IMR-90 (cell line): ENCODE data around the gene PLIN5. TPM values are rescaled to one million over a fixed set of nuclear protein-coding genes. Genes with fewer than 3 reads are reported as not detected.

Experiments used
- ATAC-seq: fragments of 200-7000 bp; cut with Tn5 transposase; 2 replicates; pipeline ENCODE4 v1.9.1; 2020; ENCODE audit warnings: low read depth, mild to moderate bottlenecking, moderate library complexity
- BruUV-seq: library from RNA; stranded (reverse); fragments of 400-500 nt; replicated peaks from 2 replicates; lab custom pipeline; 2021; lab: Mats Ljungman, UMichigan
- CTCF ChIA-PET: fragments of 300-600 bp; formaldehyde crosslinking; extraction: SDS; loops from one replicate; lab custom pipeline; 2021; ENCODE audit warnings: antibody characterized with exemption; lab: Yijun Ruan, JAX
- POLR2A ChIA-PET: fragments of 300-600 bp; sonication (Branson Sonifier 250); formaldehyde crosslinking; loops from one replicate; lab custom pipeline; 2022; ENCODE audit warnings: antibody characterized with exemption; ENCODE audit not compliant: unreplicated experiment; lab: Charles Lee
- DNase-seq: peaks from one replicate; pipeline ENCODE4 v3.0.0; 2013
- H2AFZ ChIP-seq: replicated peaks from 2 replicates; pipeline ENCODE3; 2013; ENCODE audit warnings: low read length, mild to moderate bottlenecking; ENCODE audit not compliant: poor library complexity
- H2AK5ac ChIP-seq: 2 replicates; pipeline ENCODE4 v1.6.1; 2013; ENCODE audit warnings: low read depth, low read length, inconsistent platforms
- H2AK9ac ChIP-seq: replicated peaks from 2 replicates; pipeline ENCODE3; 2013; ENCODE audit warnings: mild to moderate bottlenecking, low read depth, low read length, moderate library complexity; ENCODE audit not compliant: poor library complexity
- H2BK120ac ChIP-seq: 2 replicates; pipeline ENCODE4 v1.6.1; 2013; ENCODE audit warnings: low read depth, low read length, inconsistent platforms
- H2BK15ac ChIP-seq: 3 replicates; pipeline ENCODE4 v1.6.1; 2013; ENCODE audit warnings: low read depth, low read length, inconsistent platforms
- H2BK20ac ChIP-seq: 2 replicates; pipeline ENCODE4 v1.6.1; 2013; ENCODE audit warnings: low read depth, mild to moderate bottlenecking, inconsistent platforms, low read length, moderate library complexity
- H2BK5ac ChIP-seq: 2 replicates; pipeline ENCODE4 v1.6.1; 2013; ENCODE audit warnings: mild to moderate bottlenecking, low read depth, low read length, inconsistent platforms; ENCODE audit not compliant: poor library complexity, severe bottlenecking
- H3K14ac ChIP-seq: replicated peaks from 2 replicates; pipeline ENCODE4 v1.6.1; 2013; ENCODE audit warnings: low read depth, low read length, inconsistent platforms
- H3K18ac ChIP-seq: 2 replicates; pipeline ENCODE4 v1.6.1; 2013; ENCODE audit warnings: low read depth, low read length, control low read depth
- H3K23ac ChIP-seq: 2 replicates; pipeline ENCODE4 v1.6.1; 2013; ENCODE audit warnings: low read depth, low read length, inconsistent platforms
- H3K27ac ChIP-seq: 2 replicates; pipeline ENCODE4 v1.5.1; 2013; ENCODE audit warnings: mild to moderate bottlenecking, control low read depth, low read length; ENCODE audit not compliant: insufficient read depth
- H3K27me3 ChIP-seq: 2 replicates; pipeline ENCODE4 v1.6.1; 2013; ENCODE audit warnings: low read length; ENCODE audit not compliant: control insufficient read depth, insufficient read depth
- H3K36me3 ChIP-seq: 2 replicates; pipeline ENCODE4 v1.6.1; 2013; ENCODE audit warnings: low read length, mixed read lengths; ENCODE audit not compliant: control insufficient read depth, insufficient read depth
- H3K4ac ChIP-seq: 2 replicates; pipeline ENCODE4 v1.6.1; 2013; ENCODE audit warnings: low read depth, low read length, inconsistent platforms
- H3K4me1 ChIP-seq: 2 replicates; pipeline ENCODE4 v1.6.1; 2013; ENCODE audit warnings: low read length, mixed read lengths; ENCODE audit not compliant: control insufficient read depth, insufficient read depth
- H3K4me2 ChIP-seq: 2 replicates; pipeline ENCODE4 v1.6.1; 2013; ENCODE audit warnings: low read depth, mild to moderate bottlenecking, control low read depth, low read length, moderate library complexity
- H3K4me3 ChIP-seq: 2 replicates; pipeline ENCODE4 v1.5.1; 2013; ENCODE audit warnings: low read depth, mild to moderate bottlenecking, control low read depth, low read length, moderate library complexity; ENCODE audit not compliant: insufficient read depth
- H3K56ac ChIP-seq: 2 replicates; pipeline ENCODE4 v1.6.1; 2013; ENCODE audit warnings: low read length, inconsistent platforms; ENCODE audit not compliant: insufficient read depth; ENCODE audit errors: extremely low read depth
- H3K79me1 ChIP-seq, 2 experiments: 2 replicates each; pipeline ENCODE4 v1.6.1; 2013; ENCODE audit warnings: low read length in 2 of 2, inconsistent platforms in 1 of 2, low read depth in 1 of 2
- H3K9ac ChIP-seq: 2 replicates; pipeline ENCODE4 v1.6.1; 2013; ENCODE audit warnings: low read depth, low read length, control low read depth
- H3K9me1 ChIP-seq: 2 replicates; pipeline ENCODE4 v1.6.1; 2013; ENCODE audit warnings: low read length, inconsistent platforms; ENCODE audit not compliant: insufficient read depth
- H3K9me3 ChIP-seq: 2 replicates; pipeline ENCODE4 v1.6.1; 2013; ENCODE audit warnings: low read length; ENCODE audit not compliant: control insufficient read depth, insufficient read depth
- H4K20me1 ChIP-seq: 2 replicates; pipeline ENCODE4 v1.6.1; 2013; ENCODE audit warnings: low read length, inconsistent platforms; ENCODE audit not compliant: insufficient read depth
- H4K5ac ChIP-seq: 2 replicates; pipeline ENCODE4 v1.6.1; 2013; ENCODE audit warnings: mild to moderate bottlenecking, low read depth, low read length, control low read depth
- H4K8ac ChIP-seq, 2 experiments: 2 replicates each; pipeline ENCODE4 v1.6.1; 2013; ENCODE audit warnings: low read depth in 2 of 2, low read length in 2 of 2, control low read depth in 1 of 2, inconsistent platforms in 1 of 2
- H4K91ac ChIP-seq: 2 replicates; pipeline ENCODE4 v1.6.1; 2013; ENCODE audit warnings: low read depth, low read length, inconsistent platforms; ENCODE audit not compliant: insufficient read depth
- BHLHE40 ChIP-seq: fragments of 150-350 bp; IDR thresholded peaks from 2 replicates; pipeline ENCODE4 v1.6.1; 2016; ENCODE audit warnings: mild to moderate bottlenecking, low read depth, low read length
- CEBPB ChIP-seq: IDR thresholded peaks from 2 replicates; pipeline ENCODE4 v1.6.1; 2012; ENCODE audit warnings: low read depth, low read length, improper control_type of control experiment
- CHD1 ChIP-seq: IDR thresholded peaks from 2 replicates; pipeline ENCODE4 v1.6.1; 2012; ENCODE audit warnings: low read depth, low read length, improper control_type of control experiment
- CTCF ChIP-seq: conservative IDR thresholded peaks from 2 replicates; pipeline ENCODE4 v1.5.1; 2012; ENCODE audit warnings: mild to moderate bottlenecking, low read depth, low read length, improper control_type of control experiment
- ELK1 ChIP-seq: fragments of 150-350 bp; IDR thresholded peaks from 2 replicates; pipeline ENCODE4 v1.6.1; 2016; ENCODE audit warnings: low read depth, mild to moderate bottlenecking, low read length, moderate library complexity, borderline replicate concordance
- FOS ChIP-seq: fragments of 150-350 bp; IDR thresholded peaks from 2 replicates; pipeline ENCODE4 v1.6.1; 2016; ENCODE audit warnings: low read depth, low read length
- MAFK ChIP-seq: IDR thresholded peaks from 2 replicates; pipeline ENCODE4 v1.6.1; 2012; ENCODE audit warnings: low read depth, low read length, improper control_type of control experiment
- MAZ ChIP-seq: IDR thresholded peaks from 2 replicates; pipeline ENCODE4 v1.6.1; 2012; ENCODE audit warnings: low read depth, mild to moderate bottlenecking, low read length, improper control_type of control experiment, moderate library complexity, borderline replicate concordance
- MXI1 ChIP-seq: IDR thresholded peaks from 2 replicates; pipeline ENCODE4 v1.6.1; 2012; ENCODE audit warnings: low read depth, mild to moderate bottlenecking, low read length, moderate library complexity, borderline replicate concordance
- NFE2L2 ChIP-seq: fragments of 150-350 bp; IDR thresholded peaks from 2 replicates; pipeline ENCODE4 v1.6.1; 2016; ENCODE audit warnings: low read depth, mild to moderate bottlenecking, low read length
- POLR2A ChIP-seq: IDR thresholded peaks from 2 replicates; pipeline ENCODE4 v1.6.1; 2012; ENCODE audit warnings: mild to moderate bottlenecking, low read depth, low read length
- RAD21 ChIP-seq: IDR thresholded peaks from 2 replicates; pipeline ENCODE4 v1.6.1; 2012; ENCODE audit warnings: low read length, improper control_type of control experiment
- RCOR1 ChIP-seq: IDR thresholded peaks from 2 replicates; pipeline ENCODE4 v1.6.1; 2012; ENCODE audit warnings: mild to moderate bottlenecking, low read length, improper control_type of control experiment; ENCODE audit not compliant: insufficient replicate concordance
- SMC3 ChIP-seq: fragments of 150-350 bp; IDR thresholded peaks from 2 replicates; pipeline ENCODE4 v1.6.1; 2016; ENCODE audit warnings: low read depth, mild to moderate bottlenecking, antibody characterized with exemption, low read length, moderate library complexity
- USF2 ChIP-seq: fragments of 150-350 bp; IDR thresholded peaks from 2 replicates; pipeline ENCODE4 v1.6.1; 2017; ENCODE audit warnings: mild to moderate bottlenecking, antibody characterized with exemption, low read length, low read depth
- WGBS, 2 experiments: methylation state at CpG; one replicate each; pipeline versions ENCODE4 v1.1.5 to v1.1.7; 2013; ENCODE audit warnings: missing lambda C conversion rate in 2 of 2; ENCODE audit not compliant: insufficient read length in 1 of 2; ENCODE audit errors: extremely low coverage in 2 of 2; 5-methylcytosine and 5-hydroxymethylcytosine counted together
- dilution Hi-C: fragments of 300-500 bp; cut with HindIII; formaldehyde crosslinking; loops from one replicate; pipeline ENCODE4 v1.14.3; 2018; ENCODE audit warnings: low sequenced_read_pairs; ENCODE audit not compliant: unreplicated experiment
- in situ Hi-C: fragments of 300-500 bp; cut with MboI; formaldehyde crosslinking; loops from 3 replicates; pipeline ENCODE4 v1.14.3; 2019; ENCODE audit warnings: low sequenced_read_pairs, inconsistent platforms, mixed read lengths
- intact Hi-C: fragments of 100-400 bp; cut with micrococcal nuclease; formaldehyde crosslinking; loops from 2 replicates; pipeline ENCODE4 v1.10.0; 2022
- polyA plus RNA-seq, 3 experiments: library from polyadenylated mRNA; depleted of rRNA; stranded (reverse); fragments of >200 nt; gene quantifications; 2 replicates each; pipeline ENCODE4 v1.2.3, GENCODE V29; 2012; ENCODE audit warnings: low replicate concordance in 1 of 3
- total RNA-seq: library from RNA; depleted of rRNA; stranded (reverse); fragments of >200 nt; gene quantifications from 2 replicates; pipeline ENCODE4 v1.2.3, GENCODE V29; 2012

The PLIN5 gene
- total and polyA plus RNA-seq, 2 of the 4 experiments (the other 2 are of a cell fraction), result not detected

DNA sequence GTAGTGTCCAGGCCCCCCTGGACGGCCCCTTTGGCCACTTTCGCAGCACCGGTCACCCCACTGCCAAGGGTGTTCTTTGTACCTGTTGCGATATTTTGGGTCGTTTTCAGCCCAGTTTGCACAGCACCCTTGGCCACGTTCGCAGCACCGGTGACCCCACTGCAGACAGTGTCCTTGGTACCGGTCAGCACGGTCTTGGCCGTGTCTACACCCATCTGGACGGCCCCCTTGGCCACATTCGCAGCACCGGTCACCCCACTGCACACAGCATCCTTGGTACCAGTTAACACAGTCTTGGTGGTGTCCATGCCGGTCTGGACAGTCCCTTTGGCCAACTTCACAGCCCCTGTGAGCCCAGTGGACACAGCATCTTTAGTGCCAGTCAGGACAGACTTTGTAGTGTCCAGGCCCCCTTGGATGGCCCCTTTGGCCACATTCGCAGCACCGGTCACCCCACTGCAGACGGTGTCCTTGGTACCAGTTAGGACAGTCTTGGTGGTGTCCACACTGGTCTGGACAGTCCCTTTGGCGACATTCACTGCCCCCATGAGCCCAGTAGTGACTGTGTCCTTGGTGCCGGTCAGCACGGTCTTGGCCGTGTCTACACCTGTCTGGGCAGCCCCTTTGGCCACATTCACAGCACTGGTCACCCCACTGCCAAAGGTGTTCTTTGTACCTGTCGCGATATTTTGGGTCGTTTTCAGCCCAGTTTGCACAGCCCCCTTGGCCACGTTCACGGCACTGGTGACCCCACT, 23.5 kb downstream of the PLIN5 start:
- Histone ChIP-seq H3K9ac (no peak overlapping the region), H4K5ac (no peak overlapping the region), H3K56ac (no peak overlapping the region), H2AK5ac (no peak overlapping the region), H3K18ac (no peak overlapping the region), H2BK120ac (no peak overlapping the region), H3K23ac (no peak overlapping the region), H2AK9ac (no peak overlapping the region), H4K20me1 (no peaks in the 10 kb centered on the region), H3K4me1 (peaks cover 2% of the 10 kb centered on the region; the same call in 1 of the 2 replicates), H4K91ac (no peak overlapping the region), H2BK15ac (no peak overlapping the region), H2BK20ac (no peak overlapping the region), H3K4ac (no peak overlapping the region), H3K4me3 (no peak overlapping the region), H3K27ac (no peak overlapping the region), H3K36me3 (no peaks in the 10 kb centered on the region), H4K8ac (no peak overlapping the region), H3K9me3 (no peaks in the 10 kb centered on the region), H3K14ac (no peak overlapping the region), H3K9me1 (0 out of 2 replicates have a peak, but pooled peaks cover 3% of the 10 kb centered on the region), H2AFZ (no peak overlapping the region), H3K4me2 (no peak overlapping the region), H3K79me1 (peaks cover 0 to 8% of the 10 kb centered on the region in 2 experiments; a peak in 1 of 4 replicates), H3K27me3 (peaks cover 6% of the 10 kb centered on the region), H2BK5ac (no peak overlapping the region)
- intact Hi-C loops, result no loop called here
- POLR2A ChIA-PET, result no interaction called here
- DNase-seq (no peak), ATAC-seq (no peak)
- CTCF ChIA-PET, result no interaction called here
- in situ Hi-C loops, result no loop called here
- dilution Hi-C loops, result no loop called here
- no TSS peak for BruUV-seq
- 93% methylated on average over 21 of the region's 27 CpGs; no CpG with 5 or more reads in 1 of the 2 experiments for WGBS, 2 experiments
- TF ChIP-seq MAZ (no peak), RAD21 (no peak), CTCF (no peak), BHLHE40 (no peak), CEBPB (no peak), NFE2L2 (no peak), USF2 (no peak), RCOR1 (no peak), FOS (no peak), SMC3 (no peak), CHD1 (no peak), MXI1 (no peak), MAFK (no peak), POLR2A (no peak), ELK1 (no peak)
